ENCODE results near the gene KIF2C.
"Not testable (repeated sequence)": the region's sequence is repeated elsewhere in the genome, so short reads cannot be mapped to it uniquely, and the experiment has no call there.

The KIF2C gene

DNA sequence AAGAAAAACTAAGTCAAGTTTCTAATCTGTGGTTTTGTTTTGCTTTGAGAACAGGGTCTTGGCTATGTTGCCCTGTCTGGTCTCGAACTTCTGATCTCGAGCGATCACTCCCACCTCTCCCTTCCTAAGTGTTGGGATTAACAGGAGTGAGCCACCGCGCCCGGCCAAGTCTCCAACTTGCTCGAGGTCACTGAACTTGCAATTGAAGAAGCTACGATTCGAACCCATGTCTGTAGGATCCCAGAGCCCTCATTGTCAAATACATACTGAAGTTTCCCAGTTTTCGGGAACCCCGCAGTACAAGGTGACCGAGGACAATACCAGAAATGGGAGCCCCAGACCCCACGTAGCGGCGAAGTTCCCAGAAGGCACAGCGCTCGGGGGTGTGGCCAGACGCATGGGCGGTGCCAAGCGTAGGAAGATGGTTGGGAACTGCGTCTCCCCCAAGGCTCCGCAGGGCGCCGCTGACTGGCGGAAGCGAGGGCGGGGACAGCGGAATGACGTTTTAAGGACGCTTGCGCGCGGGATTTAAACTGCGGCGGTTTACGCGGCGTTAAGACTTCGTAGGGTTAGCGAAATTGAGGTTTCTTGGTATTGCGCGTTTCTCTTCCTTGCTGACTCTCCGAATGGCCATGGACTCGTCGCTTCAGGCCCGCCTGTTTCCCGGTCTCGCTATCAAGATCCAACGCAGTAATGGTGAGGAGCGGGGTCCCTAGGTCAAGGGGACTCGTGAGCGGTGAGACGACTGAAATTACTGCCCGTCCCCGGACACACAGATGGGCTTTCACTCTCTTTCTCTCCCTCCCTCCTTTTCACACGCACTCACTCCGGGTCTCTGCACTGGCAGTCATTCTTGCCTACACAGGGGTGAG, at the start of gene KIF2C:
Gene KIF2C (plus strand): TSS at position 531 of the 872 bp plus-strand sequence. CDS start 96 bp downstream, at position 627.
- DNase-seq = peak; percentile 99

DNA sequence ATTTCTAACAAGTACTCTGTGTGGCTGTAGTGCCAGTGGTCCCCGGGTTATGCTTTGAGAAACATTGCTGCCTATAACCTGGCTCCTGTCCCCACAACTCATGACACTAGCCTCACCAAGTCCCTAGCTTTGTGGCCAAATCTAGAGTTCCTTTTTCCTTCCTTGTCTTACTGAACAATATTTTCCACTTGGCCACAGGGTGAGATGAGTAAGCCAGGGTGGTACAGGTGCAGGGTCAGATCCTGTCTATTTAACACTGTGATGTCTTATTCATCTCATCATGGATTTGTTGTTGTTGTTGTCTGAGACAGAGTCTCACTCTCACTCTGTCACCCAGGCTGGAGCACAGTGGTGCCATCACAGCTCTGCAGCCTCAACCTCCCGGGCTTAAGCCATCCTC, 46.5 kb upstream of the KIF2C start:
- no peak for DNase-seq

GRCh38 chr1:44693900-44694299, 45.7 kb upstream of the KIF2C start:
- DNase-seq = no peak

GRCh38 chr1:44694863-44695478, 44.7 kb upstream of the KIF2C start:
- DNase-seq = no peak

DNA sequence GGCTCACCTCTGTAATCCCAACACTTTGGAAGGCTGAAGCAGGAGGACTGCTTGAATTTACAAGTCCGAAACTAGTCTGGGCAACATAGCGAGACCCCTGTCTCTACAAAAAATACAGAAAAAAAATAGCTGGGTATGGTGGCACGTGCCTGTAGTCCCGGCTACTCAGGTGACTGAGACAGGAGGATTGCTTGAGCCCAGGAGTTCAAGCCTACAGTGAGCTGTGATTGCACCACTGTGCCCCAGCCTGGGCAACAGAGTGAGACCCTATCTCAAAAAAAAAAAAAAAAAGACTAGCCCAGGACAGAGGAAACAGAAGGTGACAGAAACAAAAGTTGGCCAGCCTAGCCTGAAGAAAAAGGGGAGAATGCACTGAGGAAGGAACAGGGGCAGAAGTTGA, 44.0 kb upstream of the KIF2C start:
- no peak for DNase-seq

GRCh38 chr1:44696101-44696500, 43.5 kb upstream of the KIF2C start:
- DNase-seq = no peak

DNA sequence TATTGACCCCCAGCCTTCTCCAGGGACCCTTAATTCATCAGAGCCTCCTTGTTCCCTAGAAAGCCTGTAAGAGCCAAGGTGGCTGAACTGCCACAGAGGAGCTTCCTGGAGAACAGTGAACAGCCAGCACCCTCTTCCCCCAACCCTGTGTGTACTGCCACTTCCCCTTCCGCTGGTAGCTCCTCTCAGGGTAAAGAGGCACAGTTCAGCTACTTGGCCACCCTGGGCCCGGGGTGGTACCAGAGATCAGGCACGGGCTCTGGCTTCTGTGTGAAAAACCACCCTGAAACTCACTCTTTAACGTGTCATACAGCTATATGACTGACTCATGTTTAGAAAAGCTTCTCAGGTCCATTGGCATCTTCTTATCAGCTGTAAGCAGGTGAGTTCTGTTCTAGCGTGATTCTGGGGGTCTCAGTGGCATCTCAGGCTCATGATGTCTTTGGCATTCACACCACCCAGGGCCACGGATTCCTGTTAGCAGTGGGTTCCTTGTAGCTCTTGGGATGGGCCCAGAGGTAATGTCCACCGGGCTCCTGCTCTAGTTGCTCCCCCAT, 42.8 kb upstream of the KIF2C start:
- no peak for DNase-seq

- no peak for DNase-seq
Measured at GRCh38 chr1:44698138-44698537, 41.5 kb upstream of the KIF2C start.

- DNase-seq = not testable (repeated sequence)
Measured at GRCh38 chr1:44699375-44699774, 40.3 kb upstream of the KIF2C start.

GRCh38 chr1:44700573-44700972, 39.1 kb upstream of the KIF2C start:
- no peak for DNase-seq

GRCh38 chr1:44701141-44701573, 38.5 kb upstream of the KIF2C start:
- DNase-seq = no peak

DNA sequence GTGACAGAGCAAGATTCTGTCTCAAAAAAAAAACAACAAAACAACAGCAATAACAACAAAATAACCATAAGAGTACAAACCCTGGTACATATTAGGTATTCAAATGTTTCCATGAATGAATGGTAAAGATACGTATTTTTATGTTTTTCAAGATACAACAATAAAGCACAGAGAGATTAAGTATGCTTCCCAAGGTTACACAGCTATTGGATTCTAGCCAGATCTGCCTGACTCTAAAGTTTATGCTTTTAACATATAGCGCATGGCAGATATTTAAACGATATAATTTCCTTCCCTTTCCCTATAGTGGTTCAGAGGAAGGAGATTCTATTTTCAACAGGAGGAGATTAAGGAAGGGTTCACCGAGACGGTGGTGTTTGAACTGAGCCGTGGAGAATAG, 34.2 kb upstream of the KIF2C start:
- no peak for DNase-seq

- DNase-seq = no peak
Measured at GRCh38 chr1:44705938-44706337, 33.7 kb upstream of the KIF2C start.

DNA sequence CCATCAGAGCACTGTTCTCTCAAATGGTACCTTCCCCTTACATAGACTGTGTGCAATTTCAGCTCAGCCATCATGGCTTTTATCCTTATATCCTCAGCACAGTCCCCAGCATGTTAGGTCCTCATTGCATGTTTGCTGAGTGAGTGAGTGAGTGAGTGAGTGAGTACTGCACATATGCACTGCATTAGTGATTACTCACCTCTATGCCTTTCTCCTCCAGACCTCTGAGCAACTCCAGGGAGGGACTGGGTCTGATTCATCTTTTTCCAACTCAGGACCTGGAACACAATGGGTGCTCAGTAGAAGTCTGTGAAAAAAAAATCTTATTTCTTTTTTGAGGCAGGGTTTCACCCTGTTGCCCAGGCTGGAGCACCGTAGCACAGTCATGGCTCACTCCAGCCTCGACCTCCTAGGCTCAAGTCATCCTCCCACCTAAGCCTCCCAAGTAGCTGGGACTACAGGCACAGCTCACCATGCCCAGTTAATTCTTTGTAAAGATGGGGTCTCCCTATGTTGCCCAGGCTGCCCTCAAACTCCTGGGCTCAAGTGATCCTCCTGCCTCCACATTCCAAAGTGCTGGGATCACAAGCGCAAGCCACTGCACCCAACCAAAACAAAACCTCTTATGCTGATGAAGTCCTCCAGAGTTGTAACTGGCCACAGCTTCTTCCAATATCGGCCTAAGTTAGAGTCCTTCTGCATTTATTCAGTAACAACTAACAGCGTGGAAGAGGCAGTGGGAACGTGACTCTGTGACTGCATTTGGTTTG, 32.3 kb upstream of the KIF2C start:
- DNase-seq = no peak

GRCh38 chr1:44707959-44708831, 31.4 kb upstream of the KIF2C start:
- DNase-seq = peak; percentile 37

DNA sequence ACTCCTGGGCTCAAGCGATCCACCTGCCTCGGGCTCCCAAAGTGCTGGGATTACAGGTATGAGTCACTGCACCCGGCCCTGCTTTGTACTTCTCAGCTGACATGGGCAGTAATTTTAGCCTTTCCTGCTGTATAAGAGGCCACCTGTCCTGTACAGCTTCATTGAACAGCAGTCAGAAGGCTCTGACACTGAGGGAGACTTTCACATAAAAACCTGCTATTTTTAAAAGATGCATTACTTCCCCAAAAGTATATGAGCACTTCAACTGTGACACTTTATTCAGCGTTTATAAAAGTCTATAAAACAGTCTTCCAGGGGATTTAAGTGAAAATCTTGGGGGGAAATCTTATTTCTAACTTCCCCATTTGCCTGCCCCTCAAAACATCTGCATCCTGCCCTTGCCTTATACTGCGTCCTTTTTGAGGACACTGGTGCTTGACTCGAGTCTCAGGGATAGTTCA, 26.3 kb upstream of the KIF2C start:
- peak; percentile 89 for DNase-seq

- DNase-seq = no peak
Measured at GRCh38 chr1:44714532-44714931, 25.1 kb upstream of the KIF2C start.

GRCh38 chr1:44714944-44715571, 24.6 kb upstream of the KIF2C start:
- peak; percentile 94 for DNase-seq

- no peak for DNase-seq
Measured at GRCh38 chr1:44717156-44717555, 22.5 kb upstream of the KIF2C start.

- DNase-seq = no peak
Measured at GRCh38 chr1:44717653-44718052, 22.0 kb upstream of the KIF2C start.

DNA sequence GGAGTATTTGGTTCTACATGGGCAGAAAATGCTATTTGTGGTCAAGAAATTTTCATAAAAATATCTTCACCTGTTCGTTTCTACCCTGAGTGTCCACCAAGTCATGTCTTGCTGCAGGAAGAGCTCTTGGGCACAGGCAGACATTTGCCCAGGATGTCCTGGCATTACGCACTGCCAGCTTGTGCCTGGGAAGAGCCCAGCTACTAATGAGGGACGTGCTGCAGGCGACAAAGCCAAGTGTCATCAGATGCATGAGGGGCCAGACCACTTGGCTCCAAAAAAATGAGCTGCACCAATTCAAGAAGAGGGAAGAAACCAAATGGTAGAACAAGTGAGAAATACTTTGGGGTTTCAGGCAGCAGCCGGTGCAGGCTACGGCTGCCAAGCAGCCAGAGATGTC, 21.5 kb upstream of the KIF2C start:
- no peak for DNase-seq

- no peak for DNase-seq
Measured at GRCh38 chr1:44719318-44719717, 20.3 kb upstream of the KIF2C start.
